Keratinocyte (primary cell): ENCODE measurements around the gene STK36. TPM values are rescaled to one million over a fixed set of nuclear protein-coding genes. Genes with fewer than 3 reads are reported as not detected.

Experiments used
- DNase-seq: peaks from one replicate; pipeline ENCODE4 v3.0.0-alpha.2; 2011; ENCODE audit warnings: low read depth, missing footprints, low spot score
- FAIRE-seq: peaks from 2 replicates; lab custom pipeline; 2011; peaks lifted over from hg19 to GRCh38; lab: Jason Lieb, UNC
- H2AFZ ChIP-seq: 2 replicates; pipeline ENCODE4 v1.6.0; 2012; ENCODE audit warnings: low read length, control low read depth, inconsistent platforms; ENCODE audit not compliant: control insufficient read depth
- H3K27ac ChIP-seq: 2 replicates; pipeline ENCODE4 v1.5.1; 2011; ENCODE audit warnings: low read length; ENCODE audit not compliant: control insufficient read depth, insufficient read depth
- H3K27me3 ChIP-seq: 3 replicates; pipeline ENCODE4 v1.6.0; 2011; ENCODE audit warnings: low read length; ENCODE audit not compliant: control insufficient read depth, insufficient read depth; ENCODE audit errors: extremely low read depth
- H3K36me3 ChIP-seq, 2 experiments: 2 replicates in 1 of 2; 3 replicates in 1 of 2; pipeline ENCODE4 v1.5.1; 2011; ENCODE audit warnings: low read length in 2 of 2, mild to moderate bottlenecking in 1 of 2; ENCODE audit not compliant: control insufficient read depth in 2 of 2, insufficient read depth in 2 of 2; ENCODE audit errors: extremely low read depth in 1 of 2
- H3K4me1 ChIP-seq: 3 replicates; pipeline ENCODE4 v1.5.1; 2011; ENCODE audit warnings: low read length; ENCODE audit not compliant: control insufficient read depth, insufficient read depth; ENCODE audit errors: extremely low read depth
- H3K4me2 ChIP-seq: 3 replicates; pipeline ENCODE4 v1.6.0; 2011; ENCODE audit warnings: low read depth, low read length; ENCODE audit not compliant: control insufficient read depth, insufficient read depth; ENCODE audit errors: extremely low read depth
- H3K4me3 ChIP-seq, 3 experiments: fragments of 200-600 bp in 1 of 3; sonication (generic) in 1 of 3; 2 replicates in 2 of 3; 3 replicates in 1 of 3; pipeline ENCODE4 v1.5.1; 2011 to 2016; ENCODE audit warnings: low read length in 3 of 3, mild to moderate bottlenecking in 3 of 3, control low read depth in 2 of 3, inconsistent platforms in 1 of 3, low read depth in 1 of 3, mixed read lengths in 1 of 3, mixed run types in 1 of 3, moderate library complexity in 1 of 3; ENCODE audit not compliant: control insufficient read depth in 2 of 3, insufficient read depth in 2 of 3; ENCODE audit errors: extremely low read depth in 1 of 3
- H3K79me2 ChIP-seq: 2 replicates; pipeline ENCODE4 v1.6.0; 2012; ENCODE audit warnings: low read length; ENCODE audit not compliant: control insufficient read depth, insufficient read depth
- H3K9ac ChIP-seq: 3 replicates; pipeline ENCODE4 v1.6.0; 2011; ENCODE audit warnings: low read length; ENCODE audit not compliant: control insufficient read depth, insufficient read depth; ENCODE audit errors: extremely low read depth
- H3K9me1 ChIP-seq: 3 replicates; pipeline ENCODE4 v1.6.0; 2011; ENCODE audit warnings: low read length; ENCODE audit not compliant: control insufficient read depth, insufficient read depth; ENCODE audit errors: extremely low read depth
- H3K9me3 ChIP-seq: 2 replicates; pipeline ENCODE4 v1.5.1; 2012; ENCODE audit warnings: low read depth, low read length; ENCODE audit not compliant: control insufficient read depth
- H4K20me1 ChIP-seq: 3 replicates; pipeline ENCODE4 v1.6.0; 2011; ENCODE audit warnings: low read length; ENCODE audit not compliant: control insufficient read depth, insufficient read depth; ENCODE audit errors: extremely low read depth
- CTCF ChIP-seq, 3 experiments: IDR thresholded peaks in 1 of 3; conservative IDR thresholded peaks in 1 of 3; optimal IDR thresholded peaks in 1 of 3; 2 replicates in 2 of 3; 3 replicates in 1 of 3; pipeline versions ENCODE3 to v1.5.1; 2011; ENCODE audit warnings: low read length in 3 of 3, mild to moderate bottlenecking in 3 of 3, moderate library complexity in 2 of 3, control low read depth in 1 of 3, inconsistent platforms in 1 of 3; ENCODE audit not compliant: insufficient read depth in 2 of 3; ENCODE audit errors: extremely low read depth in 1 of 3
- EZH2 ChIP-seq: IDR thresholded peaks from one replicate; pipeline ENCODE4 v1.6.1; 2012; ENCODE audit warnings: inconsistent platforms, mild to moderate bottlenecking, low read length, moderate library complexity
- dilution Hi-C: fragments of 300-500 bp; cut with MboI; formaldehyde crosslinking; loops from one replicate; pipeline ENCODE4 v1.7.0; 2020; ENCODE audit warnings: low sequenced_read_pairs; ENCODE audit not compliant: extremely low pct_ligation_motif_present
- polyA plus RNA-seq, 5 experiments: library from polyadenylated mRNA; depleted of rRNA in 3 of 5; stranded (reverse) in 3 of 5; stranded (forward) in 1 of 5; unstranded in 1 of 5; fragments of >200 nt; gene quantifications; 1 replicate in 1 of 5; 2 replicates in 3 of 5; 3 replicates in 1 of 5; pipeline versions ENCODE4 v1.2.1 to v1.2.3, GENCODE V29; 2011 to 2012; ENCODE audit warnings: missing spikeins in 2 of 5, low read depth in 1 of 5, low replicate concordance in 1 of 5

Gene STK36
- polyA plus RNA-seq, 1 donor (not counting 4 experiments of a cell fraction or from before 2014, with no cell fraction given), result 19.0 TPM

GRCh38 chr2:218659258-218659987 lies 12.5 kb upstream of the STK36 start, which contains the start of the genes BCS1L and ZNF142:
Gene BCS1L, plus strand, starts transcription at chr2:218659683. Its CDS starts 1,305 bp downstream, at chr2:218660988.
Gene ZNF142, minus strand, starts transcription at chr2:218659623. Its CDS starts 3,194 bp downstream, at chr2:218656429.
- Histone ChIP-seq H3K9me1 (no peaks in the 10 kb centered on the region), H3K9ac (peak within 1 kb of the TSS; percentile 81), H2AFZ (peak within 1 kb of the TSS; percentile 72), H3K27ac (peak within 1 kb of the TSS; percentile 66), H3K4me1 (peaks cover 11% of the 10 kb centered on the region), H3K4me2 (peak within 1 kb of the TSS; percentile 92), H3K36me3 (peaks cover 36 to 38% of the 10 kb centered on the region in 2 experiments), H3K4me3 (peak within 1 kb of the TSS; percentile 79 to 95 (median 93)), H4K20me1 (peaks cover 2% of the 10 kb centered on the region), H3K9me3 (no peaks in the 10 kb centered on the region), H3K27me3 (no peaks in the 10 kb centered on the region), H3K79me2 (peaks cover 47% of the 10 kb centered on the region)
- DNase-seq, result no peak
- FAIRE-seq, result peak; percentile 73
- dilution Hi-C loops, result no loop called here
- TF ChIP-seq CTCF (optimal IDR thresholded peaks at IDR 0.05 in 1 of 3, IDR thresholded peaks at IDR 0.05 in 1 of 3, conservative IDR thresholded peaks at IDR 0.05 in 1 of 3; ENCODE audit: extremely low read depth in 1 of 3, insufficient read depth in 2 of 3, low read length in 3 of 3) (no peak), EZH2 (no peak)

- no peaks in the 10 kb centered on the region for H3K27me3 ChIP-seq
- H3K79me2 ChIP-seq, result peaks cover 47% of the 10 kb centered on the region
- peak overlapping the region; percentile 79 to 95 (median 93) for H3K4me3 ChIP-seq
- H3K36me3 ChIP-seq, result peaks cover 38 to 41% of the 10 kb centered on the region in 2 experiments
- peak overlapping the region; percentile 66 for H3K27ac ChIP-seq
- H3K9me3 ChIP-seq, result no peaks in the 10 kb centered on the region
- H3K9ac ChIP-seq, result peak overlapping the region; percentile 81
- dilution Hi-C loops, result no loop called here
- no peak for TF ChIP-seq EZH2
- no peak for TF ChIP-seq CTCF (optimal IDR thresholded peaks at IDR 0.05 in 1 of 3, IDR thresholded peaks at IDR 0.05 in 1 of 3, conservative IDR thresholded peaks at IDR 0.05 in 1 of 3; ENCODE audit: extremely low read depth in 1 of 3, insufficient read depth in 2 of 3, low read length in 3 of 3)
- peak overlapping the region; percentile 72 for H2AFZ ChIP-seq
- peaks cover 11% of the 10 kb centered on the region for H3K4me1 ChIP-seq
- peaks cover 2% of the 10 kb centered on the region for H4K20me1 ChIP-seq
- peak overlapping the region; percentile 92 for H3K4me2 ChIP-seq
- no peaks in the 10 kb centered on the region for H3K9me1 ChIP-seq
- FAIRE-seq (peak; percentile 51), DNase-seq (no peak)
Measured at GRCh38 chr2:218659988-218660358, 11.9 kb upstream of the STK36 start.
